WI38 (cell line): ENCODE measurements around the gene MTCL3.
A peak's percentile ranks its signal among the peaks of the same experiment; 100 is the strongest.

Source experiments
- H3K4me3 ChIP-seq: 2 replicates; pipeline ENCODE4 v1.5.1; 2011; ENCODE audit warnings: low read depth, mild to moderate bottlenecking, control low read depth, low read length
- TF ChIP-seq, protein P1 (sequence below): IDR thresholded peaks from 2 replicates; pipeline ENCODE4 v1.5.1; 2012; ENCODE audit warnings: low read depth, mild to moderate bottlenecking, control low read depth, low read length

Gene MTCL3

DNA sequence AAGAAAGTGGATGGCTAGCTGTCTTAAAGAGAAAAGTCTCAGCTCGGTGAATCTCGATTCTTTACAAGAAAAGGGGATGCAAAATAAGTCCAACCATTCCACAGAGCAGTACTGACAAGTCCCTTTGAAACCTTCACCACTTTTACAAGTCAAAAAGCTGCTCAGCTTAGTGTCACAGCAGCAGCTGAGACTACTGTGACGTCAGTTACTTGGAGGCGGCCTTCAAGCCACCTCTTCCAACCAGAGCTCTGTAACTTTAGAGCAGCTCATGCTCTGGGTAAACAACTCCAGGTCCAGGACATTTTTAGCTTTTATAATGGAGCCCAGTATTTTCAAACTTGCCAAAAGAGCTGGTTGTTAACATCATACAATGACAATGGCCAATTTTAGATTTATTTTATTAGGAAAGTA is 59.9 kb downstream of the MTCL3 start, which contains the start of gene KIAA0408:
KIAA0408 (minus strand) TSS at position 159 of the 411 bp plus-strand sequence. CDS start 5,408 bp downstream, outside the sequence.
- H3K4me3 ChIP-seq = peak within 1 kb of the TSS; percentile 29
- TF ChIP-seq, protein P1, sequence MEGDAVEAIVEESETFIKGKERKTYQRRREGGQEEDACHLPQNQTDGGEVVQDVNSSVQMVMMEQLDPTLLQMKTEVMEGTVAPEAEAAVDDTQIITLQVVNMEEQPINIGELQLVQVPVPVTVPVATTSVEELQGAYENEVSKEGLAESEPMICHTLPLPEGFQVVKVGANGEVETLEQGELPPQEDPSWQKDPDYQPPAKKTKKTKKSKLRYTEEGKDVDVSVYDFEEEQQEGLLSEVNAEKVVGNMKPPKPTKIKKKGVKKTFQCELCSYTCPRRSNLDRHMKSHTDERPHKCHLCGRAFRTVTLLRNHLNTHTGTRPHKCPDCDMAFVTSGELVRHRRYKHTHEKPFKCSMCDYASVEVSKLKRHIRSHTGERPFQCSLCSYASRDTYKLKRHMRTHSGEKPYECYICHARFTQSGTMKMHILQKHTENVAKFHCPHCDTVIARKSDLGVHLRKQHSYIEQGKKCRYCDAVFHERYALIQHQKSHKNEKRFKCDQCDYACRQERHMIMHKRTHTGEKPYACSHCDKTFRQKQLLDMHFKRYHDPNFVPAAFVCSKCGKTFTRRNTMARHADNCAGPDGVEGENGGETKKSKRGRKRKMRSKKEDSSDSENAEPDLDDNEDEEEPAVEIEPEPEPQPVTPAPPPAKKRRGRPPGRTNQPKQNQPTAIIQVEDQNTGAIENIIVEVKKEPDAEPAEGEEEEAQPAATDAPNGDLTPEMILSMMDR = no peak

DNA sequence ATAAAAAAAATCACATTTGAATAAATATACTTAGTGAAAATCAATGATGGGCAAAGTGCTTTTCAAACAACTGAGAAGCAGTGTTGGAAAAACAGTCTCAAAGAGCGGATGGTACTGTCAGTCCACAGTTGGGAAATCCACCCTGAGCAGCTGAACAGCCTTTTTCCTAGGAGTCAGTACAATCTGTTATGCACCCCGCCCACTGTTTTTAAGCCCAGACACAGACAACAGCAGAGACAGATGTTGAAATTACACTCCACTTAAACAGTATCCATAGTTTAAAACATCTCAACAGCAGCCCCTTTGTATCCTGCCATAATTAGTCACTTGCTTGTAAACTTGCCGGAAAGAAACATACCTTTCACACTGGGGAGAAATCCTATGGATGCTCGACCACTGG is 60.3 kb downstream of the MTCL3 start:
- peak overlapping the region; percentile 29 for H3K4me3 ChIP-seq
- TF ChIP-seq, protein P1 = no peak

DNA sequence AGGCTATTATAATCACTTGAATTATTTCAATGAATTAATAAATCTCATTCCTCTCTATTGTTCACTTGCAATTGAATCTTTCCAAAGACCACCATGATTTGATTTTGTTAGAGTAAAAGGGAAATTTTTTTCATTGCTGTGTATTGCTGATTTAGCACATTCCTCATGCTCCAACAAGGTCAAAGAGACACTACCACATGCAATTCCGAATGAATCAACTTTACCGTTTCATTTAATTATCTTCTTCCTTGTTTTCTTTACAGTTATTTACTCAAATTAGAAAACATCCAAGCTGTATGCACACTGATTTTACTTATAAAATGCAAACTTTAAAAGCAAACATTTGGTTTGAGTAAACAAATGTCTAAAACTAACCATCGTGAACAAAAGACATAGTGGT is 60.9 kb downstream of the MTCL3 start:
- TF ChIP-seq, protein P1 = no peak
- H3K4me3 ChIP-seq = no peak overlapping the region

DNA sequence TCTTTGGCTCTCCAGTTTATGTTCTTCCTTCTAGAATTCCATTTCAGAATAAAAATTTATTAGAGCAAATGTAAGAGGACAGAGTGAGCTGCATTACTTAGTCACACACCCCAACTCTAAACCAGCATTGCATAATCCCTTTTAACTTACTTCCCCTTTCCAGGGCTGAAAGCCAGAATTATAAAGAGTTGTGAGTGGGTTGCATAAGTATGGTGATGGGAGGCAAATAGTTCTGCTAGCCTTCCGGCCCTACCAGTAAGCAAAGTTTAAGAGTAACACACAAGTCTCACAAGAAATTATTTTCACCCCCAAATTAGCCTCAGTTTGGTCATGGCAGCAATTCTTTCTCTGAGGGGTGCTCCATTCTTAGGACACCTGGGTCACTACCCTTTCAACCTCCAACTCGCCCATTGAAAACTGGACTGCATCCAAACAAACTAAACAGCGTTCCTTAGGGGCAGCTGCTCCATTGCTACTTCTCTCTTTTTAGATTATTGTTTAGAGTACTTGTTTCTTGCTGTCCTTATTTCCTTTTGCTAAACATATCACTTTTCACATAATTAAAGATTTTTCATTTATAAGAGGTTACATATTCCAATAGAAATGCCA is 61.6 kb downstream of the MTCL3 start:
- TF ChIP-seq, protein P1 = no peak
- no peak overlapping the region for H3K4me3 ChIP-seq

DNA sequence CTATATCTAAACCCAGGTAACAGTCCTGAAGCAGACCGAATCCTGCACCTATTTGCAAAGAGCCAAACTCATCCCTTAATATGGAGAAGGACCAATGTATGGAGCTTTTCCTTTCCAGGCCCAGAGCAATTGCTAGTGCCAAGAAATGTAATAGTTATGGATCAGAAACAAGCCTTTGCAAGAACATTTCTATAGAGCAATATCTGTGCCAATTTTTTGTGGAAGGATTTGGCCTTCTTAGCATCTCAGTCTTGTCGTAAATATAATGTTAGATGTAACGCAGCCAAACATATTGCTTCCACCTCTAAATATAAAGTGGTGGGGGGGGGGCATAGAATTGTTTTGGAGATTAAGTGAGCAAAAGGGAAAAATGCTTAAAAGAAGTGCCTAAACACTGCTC is 62.7 kb downstream of the MTCL3 start:
- TF ChIP-seq, protein P1 = no peak
- H3K4me3 ChIP-seq = no peak overlapping the region

DNA sequence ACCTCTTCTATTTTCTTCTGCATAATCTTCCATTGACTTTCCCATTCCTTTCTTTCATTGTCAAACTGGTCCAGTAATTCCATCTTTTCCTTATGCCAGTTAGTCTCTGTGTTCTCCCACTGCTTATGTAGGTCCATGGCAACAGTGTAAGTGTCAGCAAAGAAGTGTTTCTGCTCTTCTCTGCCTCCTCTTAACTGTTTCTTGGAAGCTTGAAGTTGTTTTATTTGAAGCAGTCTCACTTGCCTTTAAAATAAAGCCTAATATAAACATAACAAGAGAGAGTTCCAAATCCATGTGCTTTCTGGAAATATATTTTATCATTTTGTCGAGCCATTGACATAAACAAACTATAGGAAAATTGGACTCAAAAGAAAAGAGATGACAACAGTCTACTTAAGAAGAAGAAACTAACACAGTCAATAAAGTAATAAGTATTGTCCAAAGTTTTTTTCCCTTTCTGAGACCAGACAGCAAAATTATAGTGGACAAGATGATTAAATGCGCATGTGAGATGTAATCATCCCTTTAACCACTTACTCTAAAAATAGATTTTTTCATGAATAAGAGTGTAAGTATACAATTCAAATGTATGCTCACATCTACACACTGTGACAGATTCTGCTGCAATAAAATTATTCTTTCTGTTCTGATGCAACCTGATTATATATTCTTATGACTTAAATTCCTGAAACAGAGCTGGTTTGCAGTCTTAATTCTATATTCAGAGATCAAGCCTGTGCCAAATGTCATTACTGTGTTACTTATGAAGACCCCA is 65.1 kb downstream of the MTCL3 start:
- no peak overlapping the region for H3K4me3 ChIP-seq
- TF ChIP-seq, protein P1 = no peak

DNA sequence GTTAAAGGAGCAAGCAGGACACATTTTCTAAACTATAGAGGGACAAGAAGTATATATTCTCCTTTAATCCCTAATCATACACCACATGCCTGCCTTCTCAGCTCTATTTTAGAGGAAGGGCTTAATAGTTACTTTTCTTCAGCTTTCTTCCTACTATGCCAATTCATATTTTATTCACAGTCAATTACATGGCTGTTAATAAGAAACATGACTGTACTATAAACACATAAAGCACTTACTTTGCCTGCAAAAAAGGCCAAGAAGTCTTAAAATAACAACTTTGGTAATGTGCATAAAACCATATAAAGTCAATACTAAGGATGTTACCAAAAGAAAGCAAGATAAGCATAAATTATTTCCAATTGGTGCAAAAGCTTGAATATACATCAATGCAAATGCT is 66.3 kb downstream of the MTCL3 start:
- H3K4me3 ChIP-seq = no peak overlapping the region
- TF ChIP-seq, protein P1 = no peak
